Stomach (tissue), 4 donors: ENCODE data around the gene MARCHF3.

ENCODE experiments used
- CTCF ChIP-seq, 7 experiments: fragments of 450-650 bp in 4 of 7; fragments of 200-600 bp in 3 of 7; sonication (generic) in 3 of 7; IDR thresholded peaks; one replicate each; pipeline ENCODE4 v1.5.1; 2016 to 2019; ENCODE audit warnings: antibody characterized with exemption in 7 of 7, control low read depth in 2 of 7, mild to moderate bottlenecking in 1 of 7
- EP300 ChIP-seq: sonication (generic); formaldehyde crosslinking; IDR thresholded peaks from one replicate; pipeline ENCODE4 v1.6.1; 2017; ENCODE audit warnings: antibody characterized with exemption

GRCh38 chr5:126995039-126995438, 35.3 kb downstream of the MARCHF3 start:
- TF ChIP-seq EP300 = no peak
- TF ChIP-seq CTCF (IDR thresholded peaks at IDR 0.05) = no peak
